GM12801 (cell line): ENCODE results near the gene DEPDC5.

Experiments
- TF ChIP-seq, protein P1 (sequence below): IDR thresholded peaks from one replicate; pipeline ENCODE4 v1.5.1; 2011; ENCODE audit warnings: control low read depth; ENCODE audit not compliant: insufficient read length; ENCODE audit errors: extremely low read depth

The DEPDC5 gene

DNA sequence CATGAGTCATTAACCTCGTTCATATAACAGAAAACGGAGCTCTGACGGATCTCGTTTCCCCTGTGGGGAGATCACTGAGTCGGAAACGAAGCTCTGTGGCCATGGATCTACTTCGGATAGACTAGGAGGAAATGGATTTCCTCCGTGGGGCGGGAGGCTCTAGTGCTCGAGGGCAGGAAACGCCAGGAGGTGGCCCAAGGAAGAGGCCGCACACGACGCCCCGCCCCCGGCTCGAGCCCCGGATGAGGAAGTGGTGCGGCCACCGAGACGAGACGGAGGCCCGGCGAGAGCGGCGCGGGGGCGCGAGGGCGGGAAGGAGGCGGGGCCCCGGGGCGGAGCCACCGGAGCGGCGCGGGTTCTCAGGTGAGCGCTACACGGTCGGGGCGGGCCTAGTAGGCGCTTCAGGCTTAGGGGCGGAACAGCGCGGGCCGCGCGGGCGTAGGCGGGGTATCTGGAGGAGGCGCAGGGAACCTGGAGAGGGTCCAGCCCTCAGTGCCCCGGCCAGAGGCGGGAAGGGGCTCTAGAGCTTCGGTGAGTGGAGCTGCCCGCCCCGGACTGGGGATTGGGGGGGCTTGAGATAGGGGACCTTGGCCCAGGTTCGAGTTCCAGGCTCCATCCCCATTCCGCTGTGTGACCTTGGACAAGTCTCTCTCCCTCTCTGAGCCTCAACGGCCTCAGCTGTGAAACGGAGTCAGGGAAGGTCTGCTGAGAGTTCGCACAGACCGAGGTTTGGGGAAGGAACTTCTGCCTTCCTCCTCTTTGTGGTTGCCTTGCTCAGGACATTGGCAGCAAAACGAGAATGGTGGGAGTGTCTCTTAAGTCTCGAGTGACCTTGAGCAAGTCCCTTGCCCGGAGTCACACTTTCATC, at the start of gene DEPDC5:
DEPDC5 (plus strand) TSS at position 386 of the 868 bp plus-strand sequence. CDS start 903 bp downstream, outside the sequence.
- TF ChIP-seq, protein P1, sequence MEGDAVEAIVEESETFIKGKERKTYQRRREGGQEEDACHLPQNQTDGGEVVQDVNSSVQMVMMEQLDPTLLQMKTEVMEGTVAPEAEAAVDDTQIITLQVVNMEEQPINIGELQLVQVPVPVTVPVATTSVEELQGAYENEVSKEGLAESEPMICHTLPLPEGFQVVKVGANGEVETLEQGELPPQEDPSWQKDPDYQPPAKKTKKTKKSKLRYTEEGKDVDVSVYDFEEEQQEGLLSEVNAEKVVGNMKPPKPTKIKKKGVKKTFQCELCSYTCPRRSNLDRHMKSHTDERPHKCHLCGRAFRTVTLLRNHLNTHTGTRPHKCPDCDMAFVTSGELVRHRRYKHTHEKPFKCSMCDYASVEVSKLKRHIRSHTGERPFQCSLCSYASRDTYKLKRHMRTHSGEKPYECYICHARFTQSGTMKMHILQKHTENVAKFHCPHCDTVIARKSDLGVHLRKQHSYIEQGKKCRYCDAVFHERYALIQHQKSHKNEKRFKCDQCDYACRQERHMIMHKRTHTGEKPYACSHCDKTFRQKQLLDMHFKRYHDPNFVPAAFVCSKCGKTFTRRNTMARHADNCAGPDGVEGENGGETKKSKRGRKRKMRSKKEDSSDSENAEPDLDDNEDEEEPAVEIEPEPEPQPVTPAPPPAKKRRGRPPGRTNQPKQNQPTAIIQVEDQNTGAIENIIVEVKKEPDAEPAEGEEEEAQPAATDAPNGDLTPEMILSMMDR = no peak

DNA sequence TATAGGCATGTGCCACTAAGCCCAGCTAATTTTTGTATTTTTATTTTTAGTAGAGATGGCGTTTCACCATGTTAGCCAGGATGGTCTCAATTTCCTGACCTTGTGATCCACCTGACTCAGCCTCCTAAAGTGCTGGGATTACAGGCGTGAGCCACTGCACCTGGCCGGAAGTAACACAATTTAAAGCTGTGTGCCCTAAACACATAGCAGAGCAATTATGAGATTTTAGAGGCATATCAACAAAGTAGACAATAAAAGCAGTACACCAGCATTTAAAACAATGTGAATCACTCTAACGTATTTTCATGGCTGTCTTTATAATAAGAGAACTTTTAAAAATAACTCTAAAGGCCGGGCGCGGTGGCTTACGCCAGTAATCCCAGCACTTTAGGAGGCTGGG, 46.3 kb upstream of the DEPDC5 start:
- TF ChIP-seq, protein P1 = no peak

DNA sequence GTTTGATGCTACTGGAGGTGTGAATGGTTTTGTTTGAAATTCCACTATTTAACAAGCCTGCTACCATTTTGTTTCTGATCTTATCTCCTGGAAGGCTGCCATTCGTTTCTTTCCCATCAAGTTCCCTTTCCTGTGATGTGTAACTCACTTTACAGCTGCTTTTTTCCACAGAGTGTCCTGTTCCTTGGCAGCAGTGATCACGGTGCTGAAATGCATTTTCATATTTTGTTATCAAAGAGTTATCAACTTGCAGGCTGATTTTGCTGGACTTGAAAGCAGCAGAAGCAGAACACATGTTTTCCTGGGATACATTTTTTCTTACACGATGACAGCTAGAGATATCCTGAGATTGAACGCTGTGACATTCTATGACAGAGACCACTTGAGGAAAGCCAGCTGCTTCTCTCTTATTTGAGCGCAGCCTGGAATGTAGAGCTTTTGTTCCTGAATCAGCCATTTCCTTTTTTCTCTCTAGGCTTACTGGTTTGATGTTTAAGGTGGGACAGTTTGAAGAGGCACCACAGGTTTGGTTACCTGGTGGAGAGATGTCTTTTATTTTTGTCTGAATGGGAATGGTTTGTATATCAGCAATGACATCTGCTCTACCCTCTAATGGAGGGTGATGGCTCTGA, 38.6 kb upstream of the DEPDC5 start:
- TF ChIP-seq, protein P1 = no peak

DNA sequence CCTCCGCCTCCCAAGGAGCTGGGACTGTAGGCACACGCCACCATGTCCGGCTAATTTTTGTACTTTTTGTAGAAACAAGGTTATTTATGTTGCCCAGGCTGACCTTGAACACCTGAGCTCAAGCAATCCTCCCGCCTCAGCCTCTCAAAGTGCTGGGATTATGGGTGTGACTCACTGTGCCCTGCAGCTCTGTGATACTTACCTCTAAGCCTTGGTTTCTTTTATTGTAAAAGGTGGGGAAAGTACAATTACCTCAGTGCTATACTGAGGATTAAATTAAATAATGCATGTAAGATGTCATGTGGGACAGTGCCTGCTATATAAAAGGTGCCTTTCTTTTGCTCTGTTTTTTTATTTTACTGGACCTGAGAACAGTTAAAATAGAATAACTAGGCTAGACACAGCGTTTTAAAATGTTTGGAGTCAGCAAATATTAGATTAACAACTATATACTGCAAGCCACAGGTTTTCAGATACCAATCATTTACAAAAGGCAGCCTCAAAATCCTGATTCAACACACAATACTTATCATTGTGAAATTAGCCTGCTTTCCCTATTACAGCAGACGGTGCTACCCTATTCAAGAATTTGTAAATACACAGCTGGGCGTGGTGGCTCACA, 33.9 kb upstream of the DEPDC5 start:
- TF ChIP-seq, protein P1 = no peak

DNA sequence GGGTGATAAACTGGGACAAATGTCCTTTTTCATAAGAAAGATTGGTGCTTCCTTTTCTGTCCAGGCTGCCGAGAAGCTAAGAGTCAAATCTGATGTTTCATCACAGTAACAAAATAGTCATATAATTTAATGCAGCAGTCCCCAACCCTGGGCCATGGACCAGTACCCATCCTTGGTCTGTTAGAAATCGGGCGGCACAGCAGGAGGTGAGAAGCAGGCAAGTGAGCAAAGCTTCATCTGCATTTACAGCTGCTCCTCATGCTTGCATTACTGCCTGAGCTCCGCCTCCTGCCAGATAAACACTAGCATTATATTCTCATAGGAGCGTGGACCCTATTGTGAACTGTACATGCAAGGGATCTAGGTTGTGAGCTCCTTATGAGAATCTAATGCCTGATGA, 30.1 kb upstream of the DEPDC5 start:
- TF ChIP-seq, protein P1 = no peak

DNA sequence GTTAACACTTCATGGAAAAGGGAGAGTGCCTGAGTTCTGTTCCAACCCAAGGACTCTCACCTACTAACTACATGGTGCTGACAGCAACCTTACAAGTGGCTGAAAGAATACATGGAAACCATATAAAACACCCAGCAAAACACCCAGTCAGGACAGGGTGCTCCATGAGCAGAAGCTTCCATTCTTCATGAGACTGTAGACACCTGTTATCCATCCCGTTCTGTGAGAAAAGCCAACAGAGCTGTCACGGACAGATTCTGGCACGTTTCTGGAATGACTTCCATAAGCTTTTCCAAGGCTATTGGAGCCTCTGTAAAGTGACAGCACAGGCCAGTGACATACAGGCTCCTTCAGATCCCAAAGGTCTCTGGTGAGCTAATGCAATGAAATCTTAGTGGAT, 27.1 kb upstream of the DEPDC5 start:
- TF ChIP-seq, protein P1 = no peak

DNA sequence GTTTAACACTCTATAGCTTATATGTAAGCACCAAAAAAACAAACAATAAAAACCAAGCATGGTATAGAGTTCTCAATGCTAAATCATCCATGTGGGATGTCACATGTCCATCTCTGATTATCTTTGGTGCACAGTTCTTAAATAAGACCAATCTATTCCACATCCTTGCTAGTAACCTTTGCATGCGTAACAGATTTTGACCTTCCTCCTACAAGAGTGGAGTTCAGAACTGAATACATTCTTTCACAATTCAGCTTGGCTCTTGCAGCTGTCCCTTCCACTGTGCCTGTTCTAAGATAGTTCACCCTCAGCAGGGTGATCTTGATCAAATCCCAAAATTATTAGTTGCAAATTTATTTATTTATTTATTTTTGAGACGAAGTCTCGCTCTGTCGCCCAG, 25.0 kb upstream of the DEPDC5 start:
- TF ChIP-seq, protein P1 = no peak
